CD4-positive, alpha-beta T cell (primary cell): ENCODE results near the gene SLC23A2. TPM values are rescaled to one million over a fixed set of nuclear protein-coding genes. Genes with fewer than 3 reads are reported as not detected.
A peak's percentile ranks its signal among the peaks of the same experiment; 100 is the strongest.

Experiments used
- ATAC-seq: fragments of 200-7000 bp; cut with Tn5 transposase; one replicate; pipeline ENCODE4 v1.10.0; 2022; ENCODE audit warnings: mild to moderate bottlenecking; ENCODE audit not compliant: poor library complexity
- CTCF ChIA-PET: fragments of 350-600 bp; sonication (Branson Sonifier 250); formaldehyde crosslinking; loops from one replicate; lab custom pipeline; 2021; ENCODE audit warnings: antibody characterized with exemption, inconsistent platforms; lab: Charles Lee
- POLR2A ChIA-PET: fragments of 350-600 bp; sonication (Branson Sonifier 250); formaldehyde crosslinking; loops from one replicate; lab custom pipeline; 2021; ENCODE audit warnings: antibody characterized with exemption, inconsistent platforms; lab: Charles Lee
- DNase-seq, 14 experiments: peaks; one replicate each; pipeline ENCODE4 v3.0.0-alpha.2; 2013 to 2020; ENCODE audit warnings: mixed read lengths in 2 of 14
- H3K27ac ChIP-seq, 2 donors: one replicate each; pipeline versions ENCODE4 v1.5.1 to v1.7.0; 2013; ENCODE audit warnings: low read length in 2 of 2, low read depth in 1 of 2, mild to moderate bottlenecking in 1 of 2
- H3K27me3 ChIP-seq, 2 experiments: 1 replicate in 1 of 2; 2 replicates in 1 of 2; pipeline versions ENCODE4 v1.6.1 to v1.7.0; 2013; ENCODE audit warnings: low read length in 2 of 2, control low read depth in 1 of 2, mild to moderate bottlenecking in 1 of 2, moderate library complexity in 1 of 2; ENCODE audit not compliant: insufficient read depth in 2 of 2, control insufficient read depth in 1 of 2
- H3K36me3 ChIP-seq: one replicate; pipeline ENCODE4 v1.6.1; 2013; ENCODE audit warnings: low read length, control low read depth; ENCODE audit not compliant: insufficient read depth
- H3K4me1 ChIP-seq: one replicate; pipeline ENCODE4 v1.6.1; 2013; ENCODE audit warnings: low read length, control low read depth; ENCODE audit not compliant: insufficient read depth
- H3K4me3 ChIP-seq: one replicate; pipeline ENCODE4 v1.5.1; 2013; ENCODE audit warnings: mild to moderate bottlenecking, low read length, moderate library complexity
- H3K9me3 ChIP-seq, 2 experiments: 1 replicate in 1 of 2; 2 replicates in 1 of 2; pipeline versions ENCODE4 v1.6.1 to v1.7.0; 2013; ENCODE audit warnings: low read length in 2 of 2, mild to moderate bottlenecking in 2 of 2, control low read depth in 1 of 2, moderate library complexity in 1 of 2; ENCODE audit not compliant: control insufficient read depth in 1 of 2, insufficient read depth in 1 of 2
- H3K27ac Mint-ChIP-seq: one replicate; pipeline ENCODE4 v1.8.0; 2020; ENCODE audit warnings: mixed read lengths
- H3K27me3 Mint-ChIP-seq: one replicate; pipeline ENCODE4 v1.8.0; 2021; ENCODE audit warnings: mixed read lengths
- H3K36me3 Mint-ChIP-seq: one replicate; pipeline ENCODE4 v1.8.0; 2021; ENCODE audit warnings: low read depth, mixed read lengths
- H3K4me1 Mint-ChIP-seq: one replicate; pipeline ENCODE4 v1.8.0; 2021; ENCODE audit warnings: low read depth, mixed read lengths
- H3K4me3 Mint-ChIP-seq: one replicate; pipeline ENCODE4 v1.8.0; 2020; ENCODE audit warnings: mild to moderate bottlenecking, mixed read lengths
- H3K9me3 Mint-ChIP-seq: one replicate; pipeline ENCODE4 v1.8.0; 2020; ENCODE audit warnings: mixed read lengths
- CTCF ChIP-seq: fragments of 200-600 bp; IDR thresholded peaks from one replicate; pipeline ENCODE4 v1.8.0; 2022; ENCODE audit warnings: antibody characterized with exemption, mild to moderate bottlenecking
- intact Hi-C, 2 experiments: fragments of 100-400 bp; cut with DNase I in 1 of 2; cut with micrococcal nuclease in 1 of 2; formaldehyde crosslinking; loops; one replicate each; pipeline versions ENCODE4 v1.15.1 to v1.9.0; 2023 to 2025; cut with DNase I, micrococcal nuclease
- total RNA-seq, 174 experiments: library from RNA in 2 of 174; stranded (reverse) in 2 of 174; gene quantifications; one replicate each; pipeline ENCODE4 v1.2.3 and lab custom pipeline; 2021 to 2026

The SLC23A2 gene
- total RNA-seq, 2 experiments from 2014 or later: 22.8 to 23.0 TPM

- ATAC-seq (no peak), DNase-seq (no peak)
- Histone ChIP-seq H3K27me3 (no peaks in the 10 kb centered on the region), H3K27ac (no peak overlapping the region), H3K9me3 (no peaks in the 10 kb centered on the region), H3K4me3 (no peak overlapping the region), H3K36me3 (peaks cover 59% of the 10 kb centered on the region), H3K4me1 (peaks cover 42% of the 10 kb centered on the region)
- intact Hi-C loops: no loop called here
- peak overlapping the region; percentile 70 for H3K27ac Mint-ChIP-seq
- H3K36me3 Mint-ChIP-seq: peaks cover 53% of the 10 kb centered on the region
- CTCF ChIA-PET: no interaction called here
- peaks cover 54% of the 10 kb centered on the region for H3K4me1 Mint-ChIP-seq
- no peak for TF ChIP-seq CTCF
- no peak overlapping the region for H3K4me3 Mint-ChIP-seq
- POLR2A ChIA-PET: no interaction called here
- H3K9me3 Mint-ChIP-seq: no peaks in the 10 kb centered on the region
- no peaks in the 10 kb centered on the region for H3K27me3 Mint-ChIP-seq
Observed at GRCh38 chr20:4805663-4806449, 195.5 kb downstream of the SLC23A2 start.

DNA sequence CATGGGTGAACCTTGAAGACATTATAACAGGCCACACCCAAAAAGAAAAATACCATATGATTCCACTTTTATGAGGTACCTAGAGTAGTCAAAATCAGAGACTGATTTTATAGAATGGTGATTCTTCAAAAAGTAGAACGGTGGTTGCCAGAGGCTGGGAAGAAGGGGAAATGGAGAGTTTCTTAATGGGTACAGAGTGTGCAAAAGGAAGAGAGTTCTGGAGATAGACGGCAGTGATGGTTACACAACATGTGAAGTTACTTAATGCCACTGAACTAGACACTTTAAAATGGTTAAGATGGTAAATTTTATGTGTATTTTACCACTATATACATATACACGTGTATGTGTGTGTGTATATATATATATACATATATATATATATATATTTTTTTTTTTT is 198.8 kb downstream of the SLC23A2 start:
- Histone ChIP-seq H3K4me1 (peaks cover 10% of the 10 kb centered on the region), H3K4me3 (no peak overlapping the region), H3K36me3 (peaks cover 77% of the 10 kb centered on the region), H3K27me3 (no peaks in the 10 kb centered on the region), H3K27ac (no peak overlapping the region), H3K9me3 (no peaks in the 10 kb centered on the region)
- Mint-ChIP-seq H3K9me3 (no peaks in the 10 kb centered on the region), H3K27ac (peak overlapping the region; percentile 14), H3K36me3 (peaks cover 82% of the 10 kb centered on the region), H3K27me3 (no peaks in the 10 kb centered on the region), H3K4me3 (no peak overlapping the region), H3K4me1 (peaks cover 23% of the 10 kb centered on the region)
- ChIA-PET CTCF (no interaction called here), POLR2A (interaction anchor here (0.9 to 3.5 kb wide), 2 partner anchors 9 to 11 kb away, joined by 3 to 16 read pairs; no protein-coding TSS in a partner anchor)
- TF ChIP-seq CTCF: no peak
- intact Hi-C loops: no loop called here
- no peak for ATAC-seq
- no peak for DNase-seq

Other genes with a start within 250 kb of the SLC23A2 start
- gene RASSF2, start 177.9 kb downstream of the SLC23A2 start, total RNA-seq: 10 to 100 TPM; 19.7 to 20.0 TPM
- gene TMEM230, start 111.6 kb upstream of the SLC23A2 start, total RNA-seq: 10 to 100 TPM; 22.6 to 27.1 TPM
- 10 to 100 TPM; 32.6 to 33.0 TPM for gene PCNA, start 118.4 kb upstream of the SLC23A2 start, total RNA-seq
- 10 to 100 TPM; 62.4 to 65.0 TPM for gene CDS2, start 125.5 kb upstream of the SLC23A2 start, total RNA-seq